Activated CD4-positive, alpha-beta T cell treated with anti-CD3 and anti-CD28 coated beads, Interleukin-2, amount 50 U/mL, for 1 hour (primary cell): Measurements from ENCODE around the gene USP49.

Experiments
- DNase-seq: peaks from one replicate; pipeline ENCODE4 v3.0.0-alpha.2; 2020

USP49 gene

DNA sequence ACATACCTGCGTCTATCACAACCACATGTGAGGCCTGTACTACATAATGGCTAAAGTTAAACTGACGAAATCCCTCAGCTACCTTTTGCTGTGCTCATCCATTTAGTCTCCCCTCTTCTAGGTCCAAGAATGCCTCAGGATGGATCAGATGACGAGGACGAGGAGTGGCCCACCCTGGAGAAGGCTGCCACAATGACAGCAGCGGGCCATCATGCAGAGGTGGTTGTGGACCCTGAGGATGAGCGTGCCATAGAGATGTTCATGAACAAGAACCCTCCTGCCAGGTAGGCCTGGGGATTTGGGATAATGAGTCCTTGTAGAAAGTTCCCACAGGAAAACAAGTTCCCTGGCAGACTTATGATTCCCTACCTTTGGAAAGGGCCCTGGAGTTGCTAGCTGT lies 32.1 kb upstream of the USP49 start:
- no peak for DNase-seq

DNA sequence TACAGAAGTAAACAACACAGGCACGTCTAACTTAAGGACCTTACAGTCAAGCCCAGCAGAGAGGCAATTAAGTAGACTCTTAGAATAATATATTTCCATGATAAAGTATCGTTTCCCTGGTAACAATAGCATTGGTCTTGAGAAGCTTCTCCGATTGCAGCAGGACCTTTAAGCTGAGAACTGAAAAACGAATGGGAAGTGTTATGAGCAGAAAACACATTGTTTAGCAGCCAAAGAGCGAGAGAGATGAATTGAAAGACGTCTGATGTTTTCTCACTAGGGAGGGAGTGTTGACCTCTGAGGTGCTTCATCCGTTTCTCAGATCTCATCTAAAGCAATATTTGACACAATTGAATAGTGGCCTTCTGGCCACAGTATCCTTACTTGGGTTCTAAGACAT lies 27.0 kb upstream of the USP49 start:
- DNase-seq, result no peak

DNA sequence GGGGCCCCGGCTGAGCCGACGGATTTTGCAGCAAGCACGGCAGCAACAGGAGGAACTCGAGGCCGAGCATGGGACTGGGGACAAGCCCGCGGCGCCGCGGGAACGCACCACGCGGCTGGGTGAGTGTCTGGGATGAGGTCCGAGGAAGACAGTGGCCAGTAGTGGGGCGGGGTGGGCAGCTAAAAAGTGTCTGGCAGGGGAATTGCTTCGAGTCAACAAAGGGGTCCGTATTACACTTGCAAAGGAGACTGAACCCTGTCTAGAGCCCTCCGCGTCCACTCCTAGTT lies 26.5 kb upstream of the USP49 start:
- DNase-seq, result no peak

DNA sequence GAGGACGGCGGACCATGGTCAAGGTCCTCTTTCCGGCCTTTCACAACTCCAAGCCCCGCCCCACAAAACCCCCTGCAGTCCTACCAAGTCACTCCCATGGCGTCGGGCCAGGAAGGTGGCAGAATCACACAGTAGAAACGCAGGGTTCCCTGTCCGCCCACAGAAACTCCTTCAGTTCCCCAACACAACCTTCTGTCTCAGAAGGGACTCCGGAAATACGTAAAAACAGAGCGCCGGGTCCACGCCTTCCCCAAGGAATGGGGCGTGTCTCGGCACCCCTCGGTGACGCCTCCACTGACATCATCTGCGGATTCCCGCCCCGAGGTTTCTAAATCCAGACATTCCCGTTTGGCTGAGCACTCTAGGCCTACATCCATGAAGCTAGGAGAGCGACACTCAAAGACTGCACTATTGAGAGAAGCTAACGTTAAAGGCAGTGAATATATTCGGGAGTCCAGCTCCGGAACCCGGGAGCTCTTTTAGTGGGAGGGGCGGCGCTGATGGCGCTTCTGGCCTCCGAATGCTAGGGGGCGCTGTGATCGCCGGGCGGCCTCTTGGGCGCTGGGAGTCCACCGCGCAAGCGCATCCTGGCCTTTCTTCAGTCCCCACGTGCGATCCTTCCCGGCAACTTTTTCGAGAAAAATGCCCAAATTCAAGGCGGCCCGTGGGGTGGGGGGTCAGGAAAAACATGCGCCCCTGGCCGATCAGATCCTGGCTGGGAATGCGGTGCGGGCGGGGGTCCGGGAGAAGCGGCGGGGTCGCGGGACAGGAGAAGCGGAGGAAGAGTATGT lies 25.9 kb upstream of the USP49 start, which contains the start of the genes BYSL and MED20:
Gene BYSL (plus strand): TSS at position 579 of the 791 bp plus-strand sequence. CDS start 64 bp downstream, at position 643.
Gene MED20 (minus strand): TSS at position 219 of the 791 bp plus-strand sequence. CDS start 121 bp downstream, at position 98.
- DNase-seq, result peak; percentile 92

DNA sequence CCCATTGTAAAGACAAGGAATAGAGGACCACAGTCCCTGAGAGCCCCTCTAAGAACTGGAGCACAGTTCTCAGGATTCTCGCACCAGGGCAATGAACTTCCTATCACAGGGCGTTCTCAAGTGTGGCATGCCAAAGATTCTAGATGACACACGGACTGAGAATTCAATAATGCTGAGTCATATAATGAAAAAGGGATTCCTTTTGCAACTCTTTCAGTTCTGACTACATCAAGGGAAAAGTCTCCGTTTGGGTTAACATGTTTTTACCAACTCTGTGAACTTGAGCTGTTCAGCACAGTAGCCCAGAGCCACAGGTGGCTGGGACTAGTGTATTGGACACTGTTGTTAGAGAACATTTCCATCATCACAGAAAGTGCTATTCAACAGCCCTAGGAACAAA lies 22.4 kb upstream of the USP49 start:
- no peak for DNase-seq

DNA sequence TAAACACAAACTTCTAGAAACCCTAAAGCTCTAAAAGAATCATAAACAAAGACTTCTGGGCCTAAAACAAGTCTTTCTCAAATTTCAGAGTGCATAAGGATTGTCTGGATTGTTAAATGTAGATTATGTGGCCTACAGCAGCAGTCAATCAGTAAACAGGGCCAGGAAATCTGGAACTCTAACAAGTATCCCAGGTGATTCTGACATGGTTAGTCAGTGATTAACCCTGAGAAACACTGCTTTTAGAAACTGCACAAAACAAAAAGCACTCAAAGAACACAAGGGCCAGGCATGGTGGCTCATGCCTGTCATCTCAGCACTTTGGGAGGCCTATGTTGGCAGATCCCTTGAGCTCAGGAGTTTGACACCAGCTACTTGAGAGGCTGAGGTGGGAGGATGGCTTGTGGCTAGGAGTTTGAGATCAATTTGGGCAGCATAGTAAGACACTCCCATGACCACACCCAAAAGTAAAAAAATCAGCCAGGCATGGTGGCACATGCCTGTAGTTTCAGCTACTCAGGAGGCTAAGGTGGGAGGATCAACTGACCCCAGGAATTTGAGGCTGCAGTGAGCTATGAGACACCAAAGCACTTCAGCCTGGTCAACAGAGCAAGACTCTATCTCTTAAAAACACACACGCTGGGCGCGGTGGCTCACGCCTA lies 19.8 kb upstream of the USP49 start:
- DNase-seq, result no peak

DNA sequence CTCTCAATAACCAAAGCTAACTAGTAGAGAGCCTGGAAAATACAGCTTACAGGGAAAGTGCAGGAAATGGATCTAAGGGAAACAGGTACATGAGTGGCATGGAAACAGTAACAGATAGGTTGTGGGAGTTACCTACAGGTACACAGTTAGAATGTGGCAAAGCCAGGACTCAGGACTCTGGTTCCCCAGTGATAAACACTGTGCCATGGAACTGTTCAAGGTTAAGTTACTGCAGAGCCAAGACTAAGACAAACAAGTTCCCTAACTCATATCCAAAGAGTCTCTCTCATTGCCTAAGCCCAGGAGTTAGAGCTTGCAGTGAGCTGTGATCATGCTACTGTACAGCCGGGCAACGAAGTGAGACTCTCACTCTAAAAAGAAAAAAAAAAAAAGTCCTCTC lies 19.2 kb upstream of the USP49 start:
- DNase-seq, result no peak

DNA sequence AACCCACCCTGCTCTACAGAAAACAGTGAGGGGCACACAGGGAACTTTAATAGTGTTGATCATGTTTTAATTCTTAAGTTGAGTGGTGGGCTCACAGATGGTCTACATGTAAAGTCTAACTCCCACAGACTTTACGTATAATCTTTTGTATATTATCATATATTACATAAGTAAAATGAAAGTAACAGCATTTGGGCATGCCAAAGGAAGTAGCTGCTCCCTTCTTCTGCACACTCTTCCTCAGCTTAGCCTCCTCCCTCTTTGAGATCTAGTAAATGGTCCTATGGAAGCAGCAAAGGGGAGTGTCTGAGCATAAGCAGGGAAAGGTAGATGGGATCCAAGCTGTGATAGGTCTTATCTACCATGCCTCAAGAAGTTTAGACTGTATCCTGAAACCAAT lies 14.6 kb upstream of the USP49 start:
- DNase-seq, result no peak

DNA sequence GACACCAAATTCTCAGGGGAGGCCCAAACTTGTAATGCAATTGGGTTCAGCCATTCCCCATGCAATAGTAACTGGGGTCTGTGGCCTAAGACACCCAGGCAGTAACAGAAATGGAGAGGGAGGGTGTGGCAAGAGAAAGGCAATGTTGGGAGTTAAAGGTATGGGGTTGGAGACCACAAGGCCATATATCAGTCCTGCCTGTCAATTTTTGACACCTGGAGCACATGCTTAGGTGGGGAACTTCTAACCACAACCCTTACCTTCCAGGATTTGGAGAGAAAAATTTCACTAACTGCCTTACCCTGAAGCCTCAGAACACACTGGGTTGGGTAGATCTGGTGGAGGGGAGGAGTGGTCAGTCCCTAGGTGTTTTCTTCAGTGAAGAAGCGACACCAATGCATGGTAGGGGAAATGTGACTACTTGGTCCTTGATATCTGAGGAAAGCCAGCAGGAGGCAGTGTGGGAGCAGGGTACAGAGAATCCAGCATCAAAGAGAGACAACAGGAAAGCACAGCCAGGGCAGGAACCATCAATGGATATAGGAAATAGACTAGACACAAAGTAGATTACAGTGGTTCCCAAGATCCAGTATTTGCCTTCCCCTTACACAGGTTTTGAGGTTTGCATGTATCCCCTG lies 6.8 kb upstream of the USP49 start:
- DNase-seq, result peak; percentile 56

DNA sequence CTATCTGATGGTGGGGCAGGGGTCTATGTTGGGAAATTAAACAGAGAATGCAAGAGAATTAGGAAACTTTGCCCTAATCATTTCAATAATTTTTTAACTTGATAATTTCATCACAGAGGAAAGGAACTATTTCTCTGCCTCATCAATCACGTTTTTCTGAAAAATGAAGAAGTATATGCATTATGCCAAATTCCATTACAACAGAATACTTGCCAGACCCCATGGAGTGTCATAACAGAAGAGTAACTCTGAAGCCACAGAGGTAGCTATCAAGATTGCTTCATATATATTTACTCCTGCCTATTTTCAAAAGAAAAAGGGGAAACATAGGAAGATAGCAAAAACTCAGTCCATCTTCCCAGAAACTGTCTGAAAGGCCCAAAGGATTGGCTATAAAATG lies 5.7 kb upstream of the USP49 start:
- DNase-seq, result no peak

DNA sequence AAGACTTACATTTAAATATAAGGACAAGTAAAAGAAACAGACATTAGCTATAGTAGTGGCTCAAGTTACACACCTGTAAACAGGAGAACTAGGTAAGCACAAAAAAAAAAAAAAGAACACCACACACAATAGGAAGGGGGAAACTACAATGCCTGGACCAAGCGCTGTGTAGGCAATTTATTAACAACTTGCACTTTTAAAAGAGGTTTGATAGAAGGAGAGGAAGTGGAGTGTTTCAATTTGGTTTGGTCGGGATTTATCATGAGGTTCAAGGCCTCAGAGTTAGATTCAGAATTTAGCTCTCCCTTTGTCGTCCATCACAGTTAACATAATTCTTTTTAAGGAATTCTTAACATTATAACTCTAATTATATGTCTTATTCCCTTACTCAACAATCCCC lies 1.1 kb upstream of the USP49 start:
- DNase-seq, result no peak

DNA sequence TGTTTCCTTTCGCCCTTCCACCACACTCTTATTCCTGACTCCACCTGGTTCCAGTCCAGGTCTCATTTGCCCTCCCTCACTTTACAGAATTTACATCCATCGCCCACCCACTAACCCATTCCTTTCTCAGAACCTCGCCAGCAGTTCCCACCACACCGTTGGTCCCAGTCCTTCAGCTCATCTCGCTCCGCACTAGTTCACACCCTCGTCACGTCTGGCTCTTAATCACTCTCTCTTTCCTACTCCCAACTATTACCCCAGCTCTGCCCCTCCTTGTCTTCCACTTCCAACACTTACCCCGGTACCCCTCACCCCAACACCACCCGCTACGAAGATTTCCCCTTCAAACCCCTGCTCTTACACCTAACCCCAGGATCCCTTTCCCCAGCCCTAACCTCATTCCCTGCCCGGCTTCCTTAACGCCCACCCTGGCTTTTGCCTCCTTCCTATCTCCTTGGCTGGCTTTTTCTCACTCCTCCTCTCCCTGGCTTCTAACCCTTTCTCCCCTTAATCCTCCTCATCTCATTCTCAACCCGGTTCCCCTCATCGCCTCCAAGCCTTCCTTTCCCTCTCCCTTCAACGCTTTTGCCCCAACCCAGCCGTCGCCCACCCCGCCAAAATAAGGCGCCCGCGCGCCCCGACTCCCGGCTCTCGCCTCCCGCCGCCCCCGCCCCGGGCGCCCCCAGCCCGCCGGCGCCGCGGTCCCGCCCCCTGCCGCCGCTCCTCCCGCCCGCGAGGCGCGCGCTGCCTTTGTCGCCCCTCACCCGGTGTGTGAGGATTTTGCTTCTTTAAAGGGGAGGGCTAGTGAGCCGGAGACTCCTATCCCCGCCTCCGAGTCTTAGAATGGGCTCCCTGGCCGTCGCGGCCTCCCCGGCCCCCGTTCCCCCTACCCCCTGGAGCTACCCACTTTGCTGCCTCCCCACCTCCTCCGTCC lies 542 bp downstream of the USP49 start:
- DNase-seq, result no peak

DNA sequence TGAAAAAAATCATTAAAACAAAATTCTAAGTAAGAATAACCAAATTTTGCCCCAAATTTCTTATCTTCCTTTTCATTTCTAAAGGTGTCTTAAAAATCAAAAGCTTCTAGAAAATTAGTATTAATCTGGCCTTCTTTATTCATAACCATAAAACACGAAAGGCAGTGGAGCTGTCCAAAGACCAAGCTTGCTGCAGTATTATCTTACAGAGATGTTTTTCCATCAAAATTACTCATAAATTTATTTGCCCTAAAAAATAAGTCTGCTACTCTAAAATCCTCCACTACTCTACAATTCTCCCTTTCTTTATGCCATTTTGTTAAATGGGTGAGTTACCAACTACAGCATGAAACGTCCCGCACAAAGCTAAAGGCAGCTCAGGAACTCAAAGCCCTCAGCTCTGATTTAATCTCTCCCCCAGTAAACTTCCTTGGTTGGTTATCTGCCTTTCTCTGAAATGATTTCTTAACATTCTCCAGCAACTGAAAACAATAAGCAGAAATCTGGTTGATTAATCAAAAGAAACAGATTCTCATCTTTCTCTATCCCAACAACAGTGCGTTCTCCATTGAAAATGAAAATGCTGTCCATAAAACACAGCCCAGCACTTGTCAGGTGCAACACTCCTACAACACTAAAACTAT lies 2.1 kb downstream of the USP49 start:
- DNase-seq, result no peak

DNA sequence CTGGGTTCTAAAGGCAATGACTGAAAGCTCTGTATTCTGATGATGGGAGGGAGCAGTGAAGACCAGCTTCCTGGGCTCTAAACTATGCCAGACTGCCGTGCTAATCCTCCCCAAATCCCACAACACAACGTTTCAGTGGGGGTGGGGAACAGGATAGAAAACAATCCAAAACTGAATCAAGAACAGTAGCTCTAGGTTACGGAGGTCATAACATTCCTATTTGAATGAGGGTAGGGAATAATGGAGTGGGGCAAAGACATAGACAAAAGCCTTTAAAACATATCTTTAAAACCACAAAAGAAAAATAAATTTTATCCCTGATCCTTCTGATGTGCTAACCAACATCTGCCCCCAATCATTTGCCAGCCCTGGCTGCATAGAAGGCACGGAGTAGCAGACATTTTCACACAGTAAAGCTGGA lies 7.8 kb downstream of the USP49 start:
- DNase-seq, result no peak

DNA sequence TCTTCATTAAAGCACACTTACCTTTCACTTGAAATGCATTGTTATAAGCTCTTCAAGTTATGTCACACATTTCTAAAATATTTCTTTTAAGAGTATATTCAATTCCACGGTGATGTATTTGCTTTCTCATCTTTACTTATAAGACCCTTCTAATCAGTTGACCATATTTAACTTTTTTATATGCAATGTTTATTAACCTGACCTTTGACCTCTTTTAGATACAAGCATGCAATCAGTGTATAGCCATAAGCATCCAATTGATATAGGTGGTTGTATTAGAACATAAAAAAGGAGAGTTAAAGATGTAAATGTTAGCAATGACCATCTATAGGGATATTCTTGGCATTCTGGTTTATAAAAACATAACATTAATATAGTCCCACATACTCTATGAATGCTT lies 9.2 kb downstream of the USP49 start:
- DNase-seq, result no peak

DNA sequence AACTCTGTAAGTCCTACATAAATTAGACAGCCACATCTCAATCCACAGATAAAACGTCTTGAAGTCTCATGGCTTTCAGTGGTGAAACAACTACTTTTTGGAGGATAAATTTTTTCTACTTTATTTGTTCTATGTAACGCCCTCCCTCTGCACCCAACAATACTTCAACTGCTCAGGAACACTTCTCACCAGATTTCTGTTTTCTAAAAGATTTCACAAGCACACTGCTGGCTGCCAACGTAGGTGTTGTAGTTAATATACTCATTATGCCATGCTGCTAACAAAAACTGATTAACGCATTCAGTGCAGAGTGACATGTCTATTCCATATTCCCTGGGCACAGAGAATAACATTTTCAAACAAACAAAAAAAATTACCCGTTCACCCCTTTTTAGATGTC lies 10.2 kb downstream of the USP49 start:
- DNase-seq, result no peak

DNA sequence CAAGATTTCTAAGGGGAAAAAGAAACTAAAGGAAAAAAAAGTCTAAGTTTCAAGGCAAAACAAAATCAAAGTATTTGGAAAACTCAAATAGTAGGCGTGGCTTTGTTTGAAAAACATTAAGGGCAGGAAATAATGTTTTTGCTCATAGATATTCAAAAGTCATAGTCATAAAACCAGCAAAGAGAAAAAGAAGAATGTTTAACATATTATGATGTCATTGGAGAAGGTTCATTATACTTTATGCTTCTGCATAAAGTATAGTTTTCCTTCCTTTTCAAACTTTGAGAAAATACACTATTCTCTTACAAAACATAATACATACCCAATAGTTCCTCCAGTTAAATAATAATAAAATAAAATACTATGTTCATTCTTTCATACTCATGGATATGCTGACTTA lies 13.7 kb downstream of the USP49 start:
- no peak for DNase-seq

DNA sequence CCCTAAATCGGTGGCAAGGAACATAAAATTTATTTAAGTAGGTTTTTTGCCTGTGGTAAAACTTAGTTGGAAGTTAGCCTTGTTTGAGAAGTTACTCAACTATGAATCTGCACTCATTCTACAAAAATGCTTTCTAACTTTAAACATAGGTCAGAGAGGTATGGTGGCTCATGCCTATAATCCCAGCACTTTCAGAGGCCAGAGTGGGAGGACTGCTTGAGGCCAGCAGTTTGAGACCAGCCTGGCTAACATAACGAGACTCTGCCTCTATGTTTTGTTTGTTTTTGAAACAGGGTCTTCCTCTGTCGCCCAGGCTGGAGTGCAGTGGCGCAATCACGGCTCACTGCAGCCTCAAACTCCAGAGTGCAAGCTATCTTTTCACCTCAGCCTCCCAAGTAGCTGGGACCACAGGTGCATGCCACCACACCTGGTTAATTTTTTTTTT lies 16.2 kb downstream of the USP49 start:
- DNase-seq, result no peak

DNA sequence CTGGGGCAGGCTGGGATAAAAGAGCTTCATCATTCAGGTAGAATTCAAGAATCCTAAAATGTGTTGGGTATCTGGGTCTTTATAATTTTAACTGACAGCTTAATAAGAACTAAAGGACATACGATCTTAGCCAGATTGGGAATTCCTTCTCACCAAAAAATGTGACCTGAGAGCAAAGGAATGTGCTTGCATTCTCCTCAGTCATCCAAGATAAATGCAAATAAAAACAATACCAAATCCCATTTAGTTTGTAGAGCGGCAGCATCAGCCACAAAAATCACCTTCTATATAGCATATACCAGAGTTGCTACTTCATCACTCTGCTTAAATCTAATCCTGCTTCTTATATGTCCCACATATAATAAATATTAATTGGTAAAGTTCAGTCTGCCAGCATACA lies 16.9 kb downstream of the USP49 start:
- no peak for DNase-seq

DNA sequence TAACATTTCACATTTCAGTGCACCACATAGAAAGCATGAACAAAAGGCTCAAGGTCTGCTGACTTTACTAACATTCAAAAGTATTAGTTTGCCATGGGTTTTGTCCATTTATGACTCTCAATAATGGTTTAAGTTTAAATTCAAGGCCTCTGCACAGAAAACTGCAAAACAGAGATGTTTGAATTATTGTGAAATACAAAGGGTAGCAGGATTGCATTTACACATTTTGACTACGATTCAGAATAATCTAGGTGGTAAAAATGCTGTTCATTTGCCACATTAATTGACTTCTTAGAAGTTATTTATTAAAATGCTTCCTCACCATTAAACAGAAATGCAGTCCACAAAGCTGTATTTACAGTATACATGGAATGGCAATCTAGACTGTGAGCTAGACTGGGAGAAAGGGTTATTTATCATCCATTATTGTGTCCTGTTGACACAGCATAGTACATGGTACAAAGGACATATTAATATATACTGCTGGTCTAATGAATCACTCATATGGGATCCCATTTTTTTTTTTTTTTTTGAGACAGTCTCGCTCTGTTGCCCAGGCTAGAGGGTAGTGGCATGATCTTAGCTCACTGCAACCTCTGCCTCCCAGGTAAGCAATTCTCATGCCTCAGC lies 18.0 kb downstream of the USP49 start:
- no peak for DNase-seq

DNA sequence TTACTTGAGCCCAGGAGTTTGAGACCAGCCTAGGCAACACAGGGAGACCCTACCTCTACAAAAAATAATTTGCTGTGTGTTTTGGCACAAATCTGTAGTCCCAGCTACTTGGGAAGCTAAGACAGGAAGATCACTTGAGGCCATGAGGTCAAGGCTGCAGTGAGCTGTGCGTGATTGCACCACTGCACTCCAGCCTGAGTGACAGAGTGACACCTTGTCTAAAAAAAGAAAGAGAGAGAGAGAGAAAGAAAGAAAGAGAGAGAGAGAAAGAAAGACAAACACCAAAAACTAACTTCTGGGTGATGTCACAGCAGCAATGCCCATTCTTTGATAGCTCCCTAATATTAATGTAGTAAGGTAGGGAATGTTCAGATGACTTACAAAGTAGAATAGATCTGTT lies 20.4 kb downstream of the USP49 start:
- no peak for DNase-seq

DNA sequence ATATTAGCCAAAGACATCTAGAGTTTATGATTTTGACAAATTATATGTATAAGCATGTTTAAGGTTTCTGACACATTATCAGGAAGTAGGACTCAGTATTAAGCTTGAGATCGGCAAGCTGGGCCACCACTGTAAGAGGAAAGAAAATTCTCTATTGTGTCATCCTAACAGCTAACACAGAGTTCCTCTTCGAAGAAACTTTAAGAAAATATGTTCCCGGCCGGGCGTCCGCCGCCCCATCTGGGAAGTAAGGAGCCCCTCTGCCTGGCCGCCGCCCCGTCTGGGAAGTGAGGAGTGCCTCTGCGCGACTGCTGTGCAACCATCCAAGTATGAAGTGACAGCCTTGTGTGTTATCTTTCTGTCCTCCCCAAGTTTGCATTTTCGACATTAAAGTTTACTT lies 23.0 kb downstream of the USP49 start:
- DNase-seq, result no peak
